EH (cell line): ENCODE measurements around the gene NPFF.
"Not testable (repeated sequence)": the region's sequence is repeated elsewhere in the genome, so short reads cannot be mapped to it uniquely, and the experiment has no call there.

Source experiments
- DNase-seq: peaks from one replicate; pipeline ENCODE4 v3.0.0-alpha.2; 2015; ENCODE audit warnings: low read depth

The NPFF gene

GRCh38 chr12:53506881-53507602, at the start of gene NPFF:
NPFF (minus strand) TSS chr12:53507484; CDS start chr12:53507474, 10 bp downstream.
- no peak for DNase-seq

- no peak for DNase-seq
Measured at GRCh38 chr12:53552361-53553327, 45.4 kb upstream of the NPFF start.

- no peak for DNase-seq
Measured at GRCh38 chr12:53551889-53552291, 44.6 kb upstream of the NPFF start.

GRCh38 chr12:53550595-53550994, 43.3 kb upstream of the NPFF start:
- no peak for DNase-seq

GRCh38 chr12:53550131-53550530, 42.8 kb upstream of the NPFF start:
- not testable (repeated sequence) for DNase-seq

GRCh38 chr12:53548354-53548753, 41.1 kb upstream of the NPFF start:
- not testable (repeated sequence) for DNase-seq

GRCh38 chr12:53543539-53543938, 36.3 kb upstream of the NPFF start:
- peak; percentile 78 for DNase-seq

- DNase-seq = no peak
Measured at GRCh38 chr12:53539526-53539925, 32.2 kb upstream of the NPFF start.

- DNase-seq = peak; percentile 54
Measured at GRCh38 chr12:53538209-53538689, 31.0 kb upstream of the NPFF start.

GRCh38 chr12:53536962-53537361, 29.7 kb upstream of the NPFF start:
- no peak for DNase-seq

GRCh38 chr12:53533471-53533870, 26.2 kb upstream of the NPFF start:
- no peak for DNase-seq

GRCh38 chr12:53532524-53533445, 25.5 kb upstream of the NPFF start:
- no peak for DNase-seq

GRCh38 chr12:53532021-53532420, 24.7 kb upstream of the NPFF start:
- DNase-seq = no peak

GRCh38 chr12:53530920-53531319, 23.6 kb upstream of the NPFF start:
- peak; percentile 74 for DNase-seq

GRCh38 chr12:53530061-53530460, 22.8 kb upstream of the NPFF start:
- DNase-seq = no peak

GRCh38 chr12:53524476-53524875, 17.2 kb upstream of the NPFF start:
- no peak for DNase-seq

- DNase-seq = peak; percentile 14
Measured at GRCh38 chr12:53523131-53523530, 15.8 kb upstream of the NPFF start.

- peak; percentile 33 for DNase-seq
Measured at GRCh38 chr12:53518381-53518780, 11.1 kb upstream of the NPFF start.

- no peak for DNase-seq
Measured at GRCh38 chr12:53516758-53517455, 9.6 kb upstream of the NPFF start.

GRCh38 chr12:53515291-53515680, 8.0 kb upstream of the NPFF start:
- DNase-seq = no peak

- DNase-seq = no peak
Measured at GRCh38 chr12:53514628-53515290, 7.5 kb upstream of the NPFF start.
